GM11168 (cell line): ENCODE measurements around the gene RIN1.

Source experiments
- in situ Hi-C: fragments of 300-500 bp; cut with MboI; formaldehyde crosslinking; loops from one replicate; pipeline ENCODE4 v1.12.0; 2022; ENCODE audit warnings: low sequenced_read_pairs; ENCODE audit not compliant: unreplicated experiment

RIN1 gene

GRCh38 chr11:66335531-66336233 is 552 bp downstream of the RIN1 start:
- in situ Hi-C loops: no loop called here

- in situ Hi-C loops: no loop called here
Measured at GRCh38 chr11:66334605-66335442, 1.4 kb downstream of the RIN1 start.

DNA sequence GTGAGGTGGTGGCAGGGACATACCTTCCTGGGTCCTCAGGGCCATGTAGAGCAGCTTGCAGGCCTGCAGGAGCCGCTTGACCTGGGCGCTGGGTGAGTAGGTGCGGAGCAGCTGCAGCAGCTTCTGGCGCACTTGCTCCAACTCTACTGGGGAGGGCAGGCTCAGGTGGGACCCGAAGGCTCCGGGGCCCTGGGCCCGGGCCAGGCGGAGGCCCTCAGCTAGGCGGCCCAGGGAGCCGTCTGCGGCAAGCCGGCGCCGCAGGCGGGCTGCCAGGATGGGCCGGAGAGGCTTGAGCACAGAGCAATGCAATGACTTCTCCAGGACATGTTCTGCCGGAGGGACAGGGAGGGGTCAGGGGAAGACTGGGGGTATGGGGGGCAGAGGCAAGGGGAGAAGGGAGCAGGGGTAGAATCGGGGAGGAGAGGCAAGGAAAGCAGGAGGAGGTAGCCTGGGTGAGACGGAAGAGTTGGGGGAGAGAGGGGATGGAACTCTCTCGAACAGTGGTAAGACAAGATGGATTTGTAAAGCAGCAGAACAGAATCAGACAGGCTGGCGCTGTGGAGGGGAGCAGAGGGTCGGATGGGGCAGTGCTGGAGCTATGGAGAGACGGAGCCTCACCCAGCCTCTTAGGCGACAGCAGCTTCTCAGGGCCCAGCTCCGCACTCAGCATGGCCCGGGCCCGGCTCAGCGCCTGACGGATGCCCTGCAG is 2.2 kb downstream of the RIN1 start:
- in situ Hi-C loops: no loop called here

DNA sequence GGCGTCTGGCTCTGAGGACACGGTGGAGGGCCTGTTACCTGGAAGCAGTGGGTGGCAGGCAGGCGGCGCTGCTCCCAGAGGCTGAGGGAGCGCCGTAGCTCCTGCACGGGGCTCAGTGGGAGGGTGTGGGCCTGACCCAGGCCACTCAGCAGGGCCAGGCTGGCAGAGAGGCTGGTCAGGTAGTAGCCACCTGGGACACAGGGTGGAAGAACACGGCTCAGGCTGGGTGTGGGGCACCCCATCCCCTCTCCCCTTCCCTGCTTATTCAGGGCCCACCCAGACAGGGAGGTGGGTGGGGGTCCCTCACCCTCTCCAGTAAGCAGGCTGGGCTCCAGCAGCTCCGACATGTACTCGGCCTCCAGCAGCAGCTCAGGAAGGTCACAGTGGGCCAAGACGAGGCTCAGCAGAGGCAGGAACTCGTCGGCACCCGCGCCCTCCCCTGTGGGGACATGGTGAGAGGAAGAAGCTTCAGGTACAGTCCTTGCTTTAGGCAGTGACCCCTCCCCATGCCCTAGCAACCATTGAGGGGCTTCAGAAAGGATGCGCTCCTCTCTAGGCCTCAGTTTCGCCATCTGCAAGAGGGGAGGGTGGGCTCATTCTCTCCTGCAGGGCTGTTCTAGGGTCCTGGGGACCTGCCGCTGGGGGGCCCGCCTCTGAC is 2.9 kb downstream of the RIN1 start:
- in situ Hi-C loops: no loop called here

- in situ Hi-C loops: no loop called here
Measured at GRCh38 chr11:66332371-66333219, 3.6 kb downstream of the RIN1 start.

DNA sequence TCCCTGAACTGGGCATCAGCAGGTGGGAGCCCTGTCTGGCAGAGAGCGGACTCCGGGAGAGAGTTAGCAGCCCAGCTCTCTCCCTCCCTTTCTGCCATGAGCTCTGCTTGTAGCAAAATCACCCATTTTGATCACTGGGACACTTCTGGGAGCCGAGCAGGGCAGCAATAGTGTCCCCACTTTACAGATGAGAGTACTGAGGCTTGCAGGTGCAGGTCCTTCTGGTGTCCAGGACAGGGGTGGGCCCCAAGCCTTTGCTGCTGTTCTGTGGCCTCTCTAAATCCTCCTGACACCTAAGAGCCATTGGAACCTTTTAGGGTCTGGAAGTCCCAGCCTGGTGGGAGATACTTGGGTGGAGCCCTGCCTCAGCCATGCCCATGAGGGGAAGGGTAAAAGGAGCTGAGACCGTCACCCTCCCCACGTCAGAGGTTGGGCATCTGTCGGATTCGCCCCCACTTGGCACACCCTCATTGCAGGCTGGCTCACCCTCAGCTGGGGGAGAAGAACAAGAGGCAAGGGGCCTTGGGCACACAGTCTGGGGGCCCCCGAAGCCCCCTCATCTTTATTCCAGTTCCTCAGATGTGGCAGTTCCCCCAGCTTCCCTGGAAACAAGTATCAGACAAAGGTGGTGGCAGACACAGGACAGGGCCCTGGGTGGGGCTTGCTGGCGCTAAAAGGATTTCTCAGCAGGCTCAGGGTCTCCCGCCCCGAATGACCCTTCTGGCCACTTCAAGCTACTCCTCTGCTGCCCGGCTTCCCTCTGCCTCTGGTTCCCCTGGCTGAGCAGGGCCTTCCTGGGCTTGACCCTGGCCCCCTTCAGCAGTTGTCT is 4.5 kb downstream of the RIN1 start:
- in situ Hi-C loops: no loop called here

DNA sequence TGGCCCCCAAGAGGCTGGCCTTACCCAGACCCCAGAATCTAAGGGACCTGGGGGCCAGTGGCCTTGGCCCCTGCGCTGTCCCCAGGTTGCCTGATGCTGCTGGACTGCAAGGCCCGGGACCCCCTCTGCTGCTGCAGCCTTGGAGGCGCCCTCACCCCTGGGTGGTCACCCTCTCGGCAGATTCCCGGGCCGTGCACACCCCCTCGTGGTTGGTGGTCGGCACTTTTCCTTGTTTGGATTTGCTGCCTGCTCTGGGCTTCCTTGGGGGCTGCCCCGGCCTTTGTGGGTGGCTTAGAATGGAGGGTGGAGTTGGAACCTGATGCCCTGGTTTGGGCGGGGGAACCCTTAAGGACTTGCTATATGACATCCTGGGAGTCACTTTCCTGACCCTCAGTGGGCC is 5.3 kb downstream of the RIN1 start:
- in situ Hi-C loops: no loop called here

- in situ Hi-C loops: no loop called here
Measured at GRCh38 chr11:66329165-66329673, 7.0 kb downstream of the RIN1 start.

DNA sequence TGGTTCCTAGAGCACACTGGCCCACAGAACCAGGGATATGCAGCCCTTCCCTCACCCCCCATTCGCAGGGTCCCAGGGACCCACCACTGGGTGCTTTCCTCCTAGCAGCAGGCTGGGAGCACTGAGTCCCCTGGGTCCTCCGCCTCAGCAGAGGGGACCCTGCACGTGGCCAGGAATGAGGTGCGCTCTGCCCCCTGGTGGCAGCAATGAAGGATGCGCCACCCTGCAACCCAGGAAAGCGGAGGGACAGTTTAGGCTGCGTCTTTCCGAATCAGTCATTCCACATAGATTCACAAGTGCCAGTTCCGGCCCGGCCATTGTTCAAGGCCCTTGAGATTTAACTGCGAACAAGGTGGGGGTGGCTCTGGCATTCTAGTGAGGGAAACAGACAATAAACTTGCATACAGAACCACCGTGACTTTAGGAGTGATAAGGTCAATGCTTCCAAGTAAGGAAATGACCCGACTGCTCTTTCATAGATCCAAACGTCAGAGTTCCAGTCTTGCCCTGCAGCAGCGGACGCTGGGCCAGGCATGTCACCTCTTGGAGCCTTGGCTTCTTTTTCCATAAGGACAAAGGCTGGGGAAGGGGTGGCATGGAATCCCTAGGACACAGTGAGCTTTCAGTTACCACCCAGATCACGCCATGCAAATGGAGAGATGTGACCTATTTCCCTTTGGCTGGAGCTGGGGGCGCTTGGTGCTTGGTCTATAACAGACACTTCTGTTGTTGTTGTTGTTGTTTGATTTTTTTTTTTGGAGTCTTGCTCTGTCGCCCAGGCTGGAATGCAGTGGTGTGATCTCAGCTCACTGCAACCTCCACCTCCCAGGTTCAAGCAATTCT is 7.7 kb downstream of the RIN1 start:
- in situ Hi-C loops: no loop called here

DNA sequence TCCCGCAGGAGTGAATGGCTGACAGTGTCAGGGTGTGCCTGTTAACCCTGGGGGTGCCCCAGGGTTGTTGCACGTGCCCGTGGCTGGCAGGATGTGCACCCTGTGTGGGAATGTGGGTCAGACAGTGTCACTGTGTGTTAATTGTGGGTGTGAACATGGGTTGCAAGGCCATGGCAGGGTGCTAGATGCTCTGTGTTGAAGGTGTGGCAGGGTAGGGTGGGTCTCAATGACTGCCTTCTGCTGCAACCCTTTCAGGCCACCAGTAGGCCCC is 8.3 kb downstream of the RIN1 start:
- in situ Hi-C loops: no loop called here

DNA sequence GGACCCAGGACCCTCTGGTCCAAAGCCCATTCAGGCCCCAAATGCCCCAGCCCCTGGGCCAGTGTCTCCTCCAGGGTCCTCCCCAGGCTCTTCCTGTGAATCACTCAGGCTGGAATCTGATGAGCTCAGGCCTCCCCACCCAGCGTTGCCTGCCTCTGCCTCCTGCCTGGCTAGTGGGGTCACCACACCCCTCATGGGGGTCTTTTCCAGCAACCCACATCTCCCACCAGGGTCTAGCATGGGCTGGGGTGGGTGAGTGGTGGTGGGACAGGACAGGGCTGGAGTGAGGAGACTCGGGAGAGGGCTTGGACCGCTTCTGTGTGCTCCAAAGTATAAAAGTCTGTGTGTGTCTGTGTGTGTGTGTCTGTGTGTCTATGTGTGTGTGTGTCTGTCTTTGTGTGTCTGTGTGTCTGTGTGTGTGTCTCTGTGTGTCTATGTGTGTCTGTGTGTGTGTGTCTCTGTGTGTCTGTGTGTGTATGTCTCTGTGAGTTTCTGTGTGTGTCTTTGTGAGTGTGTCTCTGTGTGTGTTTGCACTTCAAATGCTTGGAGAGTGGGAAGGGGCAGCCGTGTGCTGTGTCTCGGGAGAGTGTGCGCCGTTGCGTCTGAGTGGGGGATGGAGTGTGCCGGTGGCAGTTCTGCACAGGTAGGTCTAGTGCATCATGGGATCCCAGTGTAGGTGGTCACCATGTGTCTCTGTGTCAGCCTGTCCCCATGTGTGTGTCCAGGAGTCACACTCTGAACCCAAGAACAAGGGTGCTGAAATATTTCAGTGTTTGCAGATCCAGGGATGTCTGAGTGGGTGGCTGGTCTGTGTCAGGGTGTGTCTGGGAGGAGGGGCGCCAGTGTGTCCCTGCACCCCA is 8.8 kb downstream of the RIN1 start:
- in situ Hi-C loops: no loop called here

DNA sequence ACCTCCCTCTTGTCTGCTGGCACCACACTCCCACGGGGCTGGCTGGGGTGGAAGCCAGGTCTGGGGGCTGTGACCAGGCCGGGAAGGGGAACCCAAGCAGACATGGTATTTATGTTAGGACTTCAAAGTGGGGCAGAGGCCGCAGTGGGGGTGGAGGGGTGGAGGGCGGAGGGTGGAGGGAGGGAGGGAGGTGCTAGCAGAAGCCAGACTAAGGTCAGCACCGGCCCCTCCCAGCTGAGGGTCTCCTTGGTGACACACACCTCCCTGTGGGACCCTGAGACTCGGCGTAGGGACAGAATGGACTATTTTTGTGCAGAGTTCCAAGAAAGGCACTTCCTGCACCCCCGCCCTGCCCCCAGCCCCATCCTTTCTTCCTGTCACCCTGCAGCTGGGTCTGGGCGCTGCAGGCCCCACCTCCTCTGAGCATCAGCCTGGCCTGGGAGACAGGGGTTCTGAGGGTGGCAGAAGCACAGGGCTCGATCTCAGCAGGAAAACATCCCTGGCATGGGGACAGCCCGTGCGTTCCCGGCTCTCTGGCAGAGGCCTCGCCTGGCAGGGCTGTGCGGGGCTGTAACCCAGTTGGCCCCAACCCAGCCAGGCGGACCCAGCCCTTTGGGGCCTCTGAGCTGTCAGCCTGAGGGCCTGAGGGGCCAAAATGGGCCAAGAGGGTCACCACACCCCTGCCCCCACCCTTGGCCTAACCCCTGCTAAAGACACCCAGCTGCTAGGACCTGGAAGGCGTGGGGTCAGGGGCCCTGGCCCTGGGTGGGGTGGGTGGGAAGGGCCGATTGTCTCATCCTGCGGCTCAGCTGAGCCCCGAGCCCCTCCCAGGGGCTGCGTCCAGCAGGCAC is 9.7 kb downstream of the RIN1 start:
- in situ Hi-C loops: no loop called here

GRCh38 chr11:66325263-66325671 is 11.0 kb downstream of the RIN1 start:
- in situ Hi-C loops: no loop called here

GRCh38 chr11:66324664-66325063 is 11.6 kb downstream of the RIN1 start:
- in situ Hi-C loops: no loop called here

DNA sequence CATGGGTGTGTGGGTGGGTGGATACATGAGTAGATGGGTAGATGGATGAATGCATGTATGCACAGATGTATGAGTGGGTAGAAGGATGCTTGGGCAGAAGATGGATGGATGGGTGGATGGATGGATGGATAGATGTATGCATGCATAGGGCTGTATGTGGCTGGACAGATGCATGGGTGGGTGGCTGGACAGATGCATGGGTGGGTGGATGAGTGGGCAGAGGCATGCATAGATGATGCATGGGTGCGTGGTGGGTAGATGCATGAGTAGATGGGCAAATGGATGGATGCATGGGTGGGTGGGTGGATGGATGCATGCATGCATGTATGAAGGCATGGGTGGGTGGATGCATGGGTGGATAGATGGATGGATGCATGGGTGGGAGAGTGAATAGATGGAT is 12.6 kb downstream of the RIN1 start:
- in situ Hi-C loops: no loop called here

- in situ Hi-C loops: no loop called here
Measured at GRCh38 chr11:66322732-66323427, 13.4 kb downstream of the RIN1 start.
